Measurements from ENCODE around the gene TECPR1.

DNA sequence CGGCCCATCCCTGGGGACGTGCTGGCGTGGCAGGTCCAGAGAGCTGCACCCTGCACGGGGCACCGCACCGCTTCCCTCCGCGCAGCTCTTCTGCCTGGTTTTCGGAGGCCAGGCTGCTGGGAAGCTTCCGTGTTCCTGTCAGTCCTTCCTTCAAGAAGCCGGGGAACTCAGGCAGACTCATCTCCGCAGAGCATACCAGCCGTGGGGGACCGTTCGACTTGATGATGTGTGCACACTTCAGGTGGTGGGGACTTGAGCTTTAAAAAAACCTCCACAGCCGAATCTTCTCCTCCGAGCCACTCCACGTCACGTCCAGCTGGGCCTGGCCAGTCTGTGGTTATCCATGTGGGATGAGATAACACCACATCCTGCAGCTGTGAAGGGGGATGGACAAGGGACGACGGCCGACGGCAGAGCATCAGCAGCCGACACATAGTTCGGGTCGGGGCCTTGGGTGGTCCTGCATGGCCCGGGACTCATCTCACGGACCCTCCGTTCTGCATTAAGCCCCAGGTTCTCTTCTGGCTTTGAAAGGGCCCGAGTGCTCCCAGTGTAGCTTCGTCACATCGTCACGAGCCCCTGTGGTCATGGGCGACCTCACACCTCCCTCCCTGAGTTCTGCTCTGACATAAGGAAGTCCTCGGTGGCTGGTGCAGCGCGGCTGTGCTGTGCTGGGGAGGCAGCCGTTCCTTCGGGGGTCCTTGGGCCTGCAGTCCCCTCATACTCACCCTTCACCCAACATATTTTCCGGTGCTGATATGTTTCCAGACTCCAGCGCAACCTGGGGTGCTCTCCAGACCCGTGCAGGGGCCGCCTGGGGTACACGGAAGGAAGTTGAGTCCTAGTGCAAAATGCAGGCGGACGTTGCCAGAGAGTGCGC is 45.3 kb downstream of the TECPR1 start:
- TF ChIP-seq CTCF (IDR thresholded peaks at IDR 0.05) = no peak
- no peak for TF ChIP-seq POLR2A (IDR thresholded peaks at IDR 0.05)
